ENCODE results near the gene ANKDD1B.
"Not testable (repeated sequence)": the region's sequence is repeated elsewhere in the genome, so short reads cannot be mapped to it uniquely, and the experiment has no call there.

The ANKDD1B gene

DNA sequence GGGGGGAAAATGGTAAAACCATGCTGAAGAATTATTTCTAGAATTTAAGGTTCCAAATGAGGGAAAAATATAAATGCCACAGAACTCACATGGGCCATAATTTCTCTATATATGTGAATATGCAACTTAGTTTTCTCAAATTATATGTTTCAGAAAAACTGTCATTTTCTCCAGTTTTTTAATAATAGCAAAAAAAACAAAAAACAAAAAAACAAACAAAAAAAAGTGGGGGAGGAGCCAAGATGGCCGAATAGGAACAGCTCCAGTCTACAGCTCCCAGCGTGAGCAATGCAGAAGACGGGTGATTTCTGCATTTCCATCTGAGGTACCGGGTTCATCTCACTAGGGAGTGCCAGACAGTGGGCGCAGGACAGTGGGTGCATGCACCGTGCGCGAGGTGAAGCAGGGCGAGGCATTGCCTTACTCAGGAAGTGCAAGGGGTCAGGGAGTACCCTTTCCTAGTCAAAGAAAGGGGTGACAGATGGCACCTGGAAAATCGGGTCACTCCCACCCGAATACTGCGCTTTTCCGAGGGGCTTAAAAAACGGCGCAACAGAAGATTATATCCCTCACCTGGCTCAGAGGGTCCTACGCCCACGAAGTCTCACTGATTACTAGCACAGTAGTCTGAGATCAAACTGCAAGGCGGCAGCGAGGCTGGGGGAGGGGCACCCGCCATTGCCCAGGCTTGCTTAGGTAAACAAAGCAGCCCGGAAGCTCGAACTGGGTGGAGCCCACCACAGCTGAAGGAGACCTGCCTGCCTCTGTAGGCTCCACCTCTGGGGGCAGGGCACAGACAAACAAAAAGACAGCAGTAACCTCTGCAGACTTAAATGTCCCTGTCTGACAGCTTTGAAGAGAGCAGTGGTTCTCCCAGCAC is 84.5 kb downstream of the ANKDD1B start:
- DNase-seq (ENCODE audit: low read depth in 3 of 3, low spot score in 1 of 3), result not testable (repeated sequence)

DNA sequence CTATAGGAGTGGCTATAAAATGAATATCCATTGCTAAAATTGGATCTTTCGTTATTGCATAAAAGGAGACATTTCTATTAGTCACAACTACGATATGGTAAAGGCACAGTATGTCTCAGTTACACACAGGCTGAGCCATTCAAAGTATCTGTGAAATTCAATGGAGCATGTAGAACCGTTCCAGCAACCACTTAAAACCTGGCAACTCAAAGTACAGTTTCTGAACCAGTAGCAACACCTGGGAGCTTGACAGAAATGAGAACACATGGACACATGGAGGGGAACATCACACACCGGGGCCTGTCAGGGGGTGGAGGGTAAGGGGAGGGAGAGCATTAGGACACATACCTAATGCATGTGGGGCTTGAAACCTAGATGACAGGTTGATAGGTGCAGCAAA is 90.6 kb downstream of the ANKDD1B start:
- no peak for DNase-seq (ENCODE audit: low read depth in 3 of 3, low spot score in 1 of 3)

DNA sequence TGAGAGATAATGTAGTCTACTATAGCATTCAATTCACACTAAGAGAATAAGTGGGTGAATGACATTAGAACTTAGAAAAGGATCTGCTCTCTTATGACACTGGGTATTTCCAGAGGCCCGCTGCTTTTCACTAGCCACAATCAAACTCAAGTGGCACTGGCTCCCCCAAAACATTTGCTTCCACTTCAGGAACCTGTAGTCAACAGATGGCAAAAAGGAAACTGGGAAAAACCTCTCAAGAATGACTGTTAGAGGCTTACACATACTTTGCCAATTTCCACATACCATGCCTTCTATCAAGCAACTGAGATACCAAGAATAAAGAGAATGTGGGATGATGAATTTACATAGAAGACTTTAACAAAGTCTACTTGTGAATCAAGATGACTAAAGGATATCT is 94.8 kb downstream of the ANKDD1B start:
- no peak for DNase-seq (ENCODE audit: low read depth in 3 of 3, low spot score in 1 of 3)

DNA sequence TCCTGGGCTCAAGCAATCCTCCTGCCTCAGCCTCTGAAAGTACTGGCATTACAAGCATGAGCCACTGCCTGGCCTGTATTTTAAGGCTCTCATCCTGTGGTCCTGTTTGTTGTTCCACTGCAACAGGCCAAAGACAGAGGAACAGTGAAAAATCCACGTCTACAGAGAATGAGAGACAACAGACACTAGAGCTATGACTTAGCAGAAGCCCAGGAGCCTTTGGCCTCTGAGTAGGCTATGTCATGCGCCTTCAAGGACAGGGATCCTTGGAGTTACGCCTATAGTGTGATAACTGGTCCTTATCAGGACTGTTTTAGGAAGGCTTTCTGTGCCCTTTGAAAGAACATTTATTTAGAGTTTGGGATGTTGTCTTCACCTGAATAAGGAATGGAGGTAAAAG is 95.5 kb downstream of the ANKDD1B start:
- no peak for DNase-seq (ENCODE audit: low read depth in 3 of 3, low spot score in 1 of 3)

DNA sequence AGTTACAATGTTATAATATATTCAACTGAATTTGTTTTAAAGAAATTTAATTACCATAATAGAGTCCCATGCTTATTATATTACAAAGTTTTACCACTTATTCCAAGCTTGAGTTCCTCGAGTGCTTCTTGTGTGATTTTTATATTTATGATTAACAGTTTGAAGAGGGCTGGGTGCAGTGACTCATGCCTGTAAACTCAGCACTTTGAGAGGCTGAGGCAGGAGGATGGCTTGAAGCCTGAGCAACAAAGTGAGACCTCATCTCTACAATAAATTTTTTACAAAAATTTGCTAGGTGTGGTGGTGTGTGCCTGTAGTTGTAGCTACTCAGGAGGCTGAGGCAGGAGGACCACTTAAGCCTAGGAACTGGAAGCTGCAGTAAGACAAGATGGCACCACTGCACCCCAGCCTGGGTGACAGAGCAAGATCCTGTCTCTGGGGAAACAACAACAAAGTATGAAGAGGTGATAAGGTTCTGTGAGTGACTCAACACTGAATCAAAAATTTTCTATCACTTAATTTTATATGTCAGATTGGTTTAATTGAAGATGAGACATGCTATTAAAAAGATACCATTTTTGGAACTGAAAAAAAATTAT is 96.8 kb downstream of the ANKDD1B start:
- DNase-seq (ENCODE audit: low read depth in 3 of 3, low spot score in 1 of 3), result no peak

DNA sequence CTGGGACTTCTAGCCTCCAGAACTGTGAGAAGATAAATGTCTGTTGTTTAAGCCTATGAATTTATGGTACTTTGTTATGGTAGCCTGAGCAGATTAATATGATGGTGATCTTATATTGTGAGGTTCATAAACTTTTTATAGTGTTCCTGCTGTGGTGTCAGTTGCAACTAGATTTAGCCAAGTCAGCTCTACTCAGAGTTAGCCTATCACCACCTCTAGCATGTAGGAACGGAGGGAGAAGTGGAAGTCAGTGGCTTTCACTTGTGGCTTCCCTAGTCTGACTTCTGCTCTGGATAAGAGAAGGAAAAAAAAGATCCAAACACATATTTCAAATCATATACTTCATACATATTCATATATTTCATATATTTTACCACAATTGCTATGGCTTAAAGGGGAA is 99.4 kb downstream of the ANKDD1B start:
- no peak for DNase-seq (ENCODE audit: low read depth in 3 of 3, low spot score in 1 of 3)

DNA sequence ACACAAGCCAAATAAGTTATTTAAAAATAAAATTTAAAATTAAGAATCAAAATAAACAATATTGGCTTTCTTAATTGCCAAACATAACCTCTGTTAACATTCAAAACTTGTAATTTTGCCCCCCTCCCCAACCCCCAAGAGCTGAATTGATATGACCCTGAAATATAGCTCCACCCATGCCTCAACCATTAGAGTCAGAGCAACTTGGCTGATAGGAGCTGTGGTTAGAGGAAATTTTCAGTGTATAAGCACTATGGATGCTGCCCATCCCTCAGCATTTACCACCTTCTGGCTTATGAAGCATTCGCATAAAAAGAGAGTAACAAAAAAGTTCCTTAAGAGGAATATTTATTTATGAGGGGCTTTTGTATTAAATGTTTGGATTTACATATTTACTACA is 99.9 kb downstream of the ANKDD1B start:
- DNase-seq (ENCODE audit: low read depth in 3 of 3, low spot score in 1 of 3), result no peak

DNA sequence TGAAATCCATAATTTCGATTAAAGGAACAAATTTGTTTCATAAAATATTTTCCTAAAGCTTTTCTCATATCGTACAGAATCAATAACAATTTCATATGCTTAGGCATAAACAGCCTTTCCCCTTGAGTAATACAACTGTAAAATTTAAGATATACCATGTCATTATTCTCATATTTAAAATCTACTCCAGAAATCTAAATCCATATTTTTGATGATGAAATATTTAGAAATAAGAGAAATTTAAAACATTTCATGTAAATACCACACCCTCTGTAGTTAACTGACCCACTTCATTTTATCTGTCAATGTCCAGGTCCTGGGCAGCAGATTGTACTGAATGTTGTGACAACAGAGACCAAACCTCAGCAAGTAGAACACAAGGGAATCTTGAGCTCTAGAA is 100.8 kb downstream of the ANKDD1B start:
- DNase-seq (ENCODE audit: low read depth in 3 of 3, low spot score in 1 of 3), result no peak

DNA sequence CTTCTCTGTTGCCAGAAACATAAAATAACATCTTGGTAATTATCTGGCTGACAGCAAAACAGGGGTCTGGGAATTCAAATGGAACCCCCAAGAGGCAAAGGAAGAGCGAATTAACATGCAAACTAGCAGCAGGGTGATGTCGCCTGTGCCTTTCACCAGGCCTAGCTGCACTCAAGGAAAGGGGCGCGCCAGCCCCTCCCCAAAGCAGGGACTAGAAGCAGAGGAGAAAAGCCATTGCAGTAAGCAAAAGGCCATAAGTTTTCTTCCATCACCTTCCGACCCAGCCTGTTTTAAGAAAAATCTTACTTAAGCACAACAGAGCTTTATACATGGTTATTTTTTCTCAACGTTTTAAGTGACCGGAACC is 105.4 kb downstream of the ANKDD1B start:
- no peak for DNase-seq (ENCODE audit: low read depth in 3 of 3, low spot score in 1 of 3)

DNA sequence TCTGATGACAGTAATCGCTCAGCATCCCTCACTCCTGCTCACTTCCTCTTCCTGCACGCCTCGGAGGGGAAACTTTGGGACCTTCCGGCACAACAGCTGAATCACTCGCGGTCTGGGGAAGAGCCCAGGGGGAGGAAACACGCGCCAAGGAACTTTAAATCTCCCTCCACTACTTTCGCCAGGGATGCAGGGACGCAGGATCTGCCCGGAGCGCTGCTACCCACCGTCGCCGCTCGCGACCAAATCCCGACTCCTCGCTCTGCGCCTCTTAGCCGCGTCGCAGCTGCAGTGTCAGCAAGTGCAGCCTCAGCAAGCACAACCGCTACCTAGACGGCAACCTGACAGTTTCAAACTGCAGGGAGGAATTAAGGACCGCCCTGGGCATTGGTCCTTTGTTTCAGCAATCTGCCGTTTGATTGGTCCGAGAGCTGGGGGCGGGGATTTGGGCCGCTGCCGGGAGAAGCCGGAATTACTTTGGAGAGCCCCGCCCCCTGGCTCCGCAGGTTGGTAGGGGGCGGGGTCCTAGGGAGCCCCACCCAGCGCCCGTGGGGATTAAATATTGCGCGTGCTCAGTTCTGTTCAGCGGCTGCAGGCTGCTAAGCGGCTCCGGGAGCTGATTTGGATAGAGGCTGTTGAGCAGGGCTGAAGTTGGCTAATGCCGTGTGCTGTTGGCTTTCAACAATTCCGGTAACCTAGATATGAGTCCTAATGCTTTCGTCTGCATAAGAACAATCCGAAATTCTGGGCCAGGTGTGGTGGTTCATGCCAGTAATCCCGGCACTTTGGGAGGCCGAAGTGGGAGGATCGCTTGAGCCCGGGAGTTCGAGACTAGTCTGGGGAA is 106.0 kb downstream of the ANKDD1B start, which contains the start of gene POC5:
Gene POC5, minus strand, starts transcription at position 356 of the 841 bp plus-strand sequence. CDS start 4,500 bp downstream, outside the sequence.
- peak; percentile 93 to 98 (median 95) for DNase-seq (ENCODE audit: low read depth in 3 of 3, low spot score in 1 of 3)

DNA sequence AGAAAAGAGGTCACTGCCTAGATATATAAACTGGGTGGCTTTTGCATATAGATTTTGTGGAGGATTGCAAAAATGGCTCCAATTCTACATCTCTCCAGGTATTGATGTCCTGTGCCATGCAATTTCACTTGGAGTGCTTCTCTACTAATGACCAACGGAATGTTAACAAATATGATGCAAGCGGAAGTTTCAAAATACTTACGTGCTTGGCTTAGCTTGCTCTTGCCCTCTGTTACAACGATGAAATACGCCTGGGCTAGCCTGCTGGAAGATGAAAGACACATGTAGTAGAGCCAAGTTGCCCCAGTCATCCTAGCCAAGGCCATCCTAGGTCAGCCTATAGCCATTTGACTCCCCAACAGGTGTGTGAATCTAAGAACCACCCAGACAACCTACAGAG is 109.6 kb downstream of the ANKDD1B start:
- DNase-seq (ENCODE audit: low read depth in 3 of 3, low spot score in 1 of 3), result no peak

Data from stimulated activated CD4-positive, alpha-beta T cell treated with anti-CD3 and anti-CD28 coated beads, TNF-alpha, amount 100 ng/mL, for 1 hour (primary cell).